ENCODE measurements around the gene REPS1.
"Not testable (repeated sequence)": the region's sequence is repeated elsewhere in the genome, so short reads cannot be mapped to it uniquely, and the experiment has no call there.

The REPS1 gene, protein sequence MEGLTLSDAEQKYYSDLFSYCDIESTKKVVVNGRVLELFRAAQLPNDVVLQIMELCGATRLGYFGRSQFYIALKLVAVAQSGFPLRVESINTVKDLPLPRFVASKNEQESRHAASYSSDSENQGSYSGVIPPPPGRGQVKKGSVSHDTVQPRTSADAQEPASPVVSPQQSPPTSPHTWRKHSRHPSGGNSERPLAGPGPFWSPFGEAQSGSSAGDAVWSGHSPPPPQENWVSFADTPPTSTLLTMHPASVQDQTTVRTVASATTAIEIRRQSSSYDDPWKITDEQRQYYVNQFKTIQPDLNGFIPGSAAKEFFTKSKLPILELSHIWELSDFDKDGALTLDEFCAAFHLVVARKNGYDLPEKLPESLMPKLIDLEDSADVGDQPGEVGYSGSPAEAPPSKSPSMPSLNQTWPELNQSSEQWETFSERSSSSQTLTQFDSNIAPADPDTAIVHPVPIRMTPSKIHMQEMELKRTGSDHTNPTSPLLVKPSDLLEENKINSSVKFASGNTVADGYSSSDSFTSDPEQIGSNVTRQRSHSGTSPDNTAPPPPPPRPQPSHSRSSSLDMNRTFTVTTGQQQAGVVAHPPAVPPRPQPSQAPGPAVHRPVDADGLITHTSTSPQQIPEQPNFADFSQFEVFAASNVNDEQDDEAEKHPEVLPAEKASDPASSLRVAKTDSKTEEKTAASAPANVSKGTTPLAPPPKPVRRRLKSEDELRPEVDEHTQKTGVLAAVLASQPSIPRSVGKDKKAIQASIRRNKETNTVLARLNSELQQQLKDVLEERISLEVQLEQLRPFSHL

DNA sequence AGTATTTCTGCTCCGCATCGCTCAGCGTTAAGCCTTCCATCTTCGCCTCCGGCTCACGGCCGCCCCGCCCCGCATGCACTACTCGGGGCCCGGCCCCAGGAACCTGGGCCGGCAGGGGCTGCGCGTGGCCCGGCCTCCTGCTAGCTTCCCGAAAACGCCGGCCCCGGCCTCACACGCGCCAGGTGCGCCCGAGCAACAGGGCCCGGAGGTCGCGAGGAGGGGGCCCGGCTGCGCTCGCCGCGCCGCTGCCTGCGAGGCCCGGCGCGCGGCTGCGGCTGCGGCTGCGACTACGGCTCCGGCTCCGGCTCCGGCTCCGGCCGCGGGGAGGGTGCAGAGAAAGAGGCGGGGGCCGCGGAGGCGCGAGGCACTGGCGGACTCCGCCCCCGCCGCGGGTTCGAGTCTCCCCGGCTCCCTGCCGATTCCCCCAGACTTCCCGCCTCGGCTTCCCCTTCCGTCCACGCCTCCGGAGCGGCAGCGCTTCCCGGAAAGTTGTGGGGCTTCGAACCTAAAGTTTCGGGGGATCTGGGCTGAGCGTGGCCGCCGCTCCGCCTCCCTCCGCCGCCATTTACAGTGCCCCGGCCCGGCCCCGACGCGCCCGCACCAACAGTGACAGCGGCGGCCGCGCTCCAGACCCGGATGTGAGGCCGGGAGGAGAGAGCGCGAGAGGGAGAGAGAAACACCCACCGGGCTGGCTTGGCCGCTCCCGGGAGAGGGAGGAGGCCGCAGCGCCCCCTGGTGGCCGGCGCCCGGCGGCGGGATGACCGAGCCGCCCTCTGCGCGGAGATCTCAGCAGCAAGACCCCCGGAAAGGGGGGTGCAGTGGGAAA, at the start of gene REPS1:
REPS1 (minus strand) TSS at position 611 of the 826 bp plus-strand sequence; CDS start at position 40, 571 bp downstream.
- DNase-seq (ENCODE audit: low read depth in 2 of 2): peak; percentile 73 to 88

DNA sequence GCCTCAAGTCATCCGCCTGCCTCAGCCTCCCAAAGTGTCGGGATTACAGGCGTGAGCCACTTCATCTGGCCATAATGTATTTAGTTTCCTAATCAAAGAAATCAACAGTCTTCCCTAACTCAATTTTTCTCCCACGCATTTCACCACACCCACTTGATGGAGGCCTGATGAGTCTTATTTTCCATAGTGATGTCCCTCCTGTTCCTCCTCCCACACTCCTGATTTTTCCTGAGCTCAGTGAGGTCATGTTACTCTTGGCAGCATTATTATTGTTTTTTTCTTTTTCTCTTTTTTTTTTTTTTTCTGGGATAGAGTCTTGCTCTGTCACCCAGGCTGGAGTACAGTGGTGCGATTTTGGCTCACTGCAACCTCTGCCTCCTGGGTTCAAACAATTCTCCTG, 49.4 kb upstream of the REPS1 start:
- no peak for DNase-seq (ENCODE audit: low read depth in 2 of 2)

GRCh38 chr6:139030228-139030963, 42.3 kb upstream of the REPS1 start:
- no peak for DNase-seq (ENCODE audit: low read depth in 2 of 2)

DNA sequence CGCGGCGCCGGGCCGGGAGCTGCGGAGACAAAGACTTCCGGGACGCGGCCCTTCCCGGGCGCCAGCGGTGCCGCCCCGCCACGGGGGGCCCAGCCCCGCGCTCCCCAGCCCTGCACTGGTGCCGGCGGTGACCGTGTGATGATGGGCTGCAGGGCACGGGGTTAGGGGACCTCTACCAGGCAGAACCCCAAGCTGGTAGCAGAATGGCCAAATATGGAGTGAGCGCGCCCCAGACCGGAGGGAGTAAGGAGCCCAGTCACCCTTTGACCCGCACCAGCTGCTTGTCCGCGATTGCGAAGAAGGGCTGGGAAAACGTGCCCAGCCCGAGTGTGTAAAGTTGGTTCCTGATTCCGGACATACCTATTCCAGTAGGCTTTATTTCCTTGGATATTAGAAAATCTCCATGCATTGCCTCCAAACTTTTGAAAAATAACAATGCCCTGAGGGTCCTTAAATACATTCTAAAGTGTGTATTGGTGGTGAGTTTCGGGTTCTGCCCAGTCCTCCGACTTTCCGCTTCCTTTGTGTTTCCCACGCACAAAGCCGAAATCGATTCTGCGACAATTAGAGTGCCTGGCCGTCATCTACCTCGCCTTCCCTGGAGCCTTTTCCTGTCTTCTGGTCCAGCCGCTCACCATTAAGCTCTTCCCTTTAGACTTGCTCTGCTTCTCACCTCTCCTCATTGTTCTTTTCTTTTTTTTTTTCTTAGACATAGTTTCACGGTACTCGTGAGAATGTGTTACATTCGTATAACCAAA, 41.6 kb upstream of the REPS1 start:
- no peak for DNase-seq (ENCODE audit: low read depth in 2 of 2)

DNA sequence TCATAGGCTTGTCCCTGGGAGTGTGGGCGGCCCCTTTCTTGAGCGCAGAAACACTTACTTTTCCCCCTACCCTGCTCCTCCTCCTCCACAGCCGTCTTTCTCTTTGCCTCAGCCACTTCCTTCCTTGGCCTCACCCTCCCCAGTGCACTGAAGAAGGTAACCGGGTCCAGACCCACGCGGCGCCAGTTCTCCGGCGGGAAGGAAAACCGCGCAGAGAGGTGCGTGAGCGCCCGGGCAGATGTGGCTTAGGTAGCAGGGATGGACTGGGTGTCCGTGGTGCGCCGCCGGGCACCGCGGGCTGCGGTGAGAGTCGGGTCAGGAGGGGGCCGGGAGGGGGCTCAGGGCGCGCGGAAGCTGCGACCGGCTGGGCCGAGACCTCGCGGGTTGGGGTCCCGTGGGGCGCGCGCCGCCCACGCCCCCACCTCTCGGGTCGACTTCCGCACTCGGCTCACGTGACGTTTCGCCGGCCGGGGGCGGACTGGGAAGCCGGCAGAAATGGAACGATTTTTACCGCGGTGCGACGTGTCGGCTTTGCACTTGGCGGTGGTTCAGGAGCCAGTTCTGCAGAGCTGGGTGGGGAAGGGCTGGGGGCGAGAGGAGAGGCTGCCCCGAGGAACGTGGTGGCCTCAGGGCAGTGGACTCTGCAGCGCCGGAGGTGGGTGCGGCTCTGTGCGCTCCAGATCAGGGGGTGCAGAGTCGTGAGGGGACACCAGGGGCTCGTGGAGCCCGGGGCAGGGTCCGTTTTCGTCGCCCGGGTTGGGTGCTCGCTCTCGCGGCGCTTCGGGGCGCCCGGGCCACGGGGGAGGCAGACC, 40.8 kb upstream of the REPS1 start, which contains the start of gene ABRACL:
ABRACL (plus strand) TSS at position 88 of the 812 bp plus-strand sequence. CDS start 5,416 bp downstream, outside the sequence.
- DNase-seq (ENCODE audit: low read depth in 2 of 2): peak; percentile 37 to 64

DNA sequence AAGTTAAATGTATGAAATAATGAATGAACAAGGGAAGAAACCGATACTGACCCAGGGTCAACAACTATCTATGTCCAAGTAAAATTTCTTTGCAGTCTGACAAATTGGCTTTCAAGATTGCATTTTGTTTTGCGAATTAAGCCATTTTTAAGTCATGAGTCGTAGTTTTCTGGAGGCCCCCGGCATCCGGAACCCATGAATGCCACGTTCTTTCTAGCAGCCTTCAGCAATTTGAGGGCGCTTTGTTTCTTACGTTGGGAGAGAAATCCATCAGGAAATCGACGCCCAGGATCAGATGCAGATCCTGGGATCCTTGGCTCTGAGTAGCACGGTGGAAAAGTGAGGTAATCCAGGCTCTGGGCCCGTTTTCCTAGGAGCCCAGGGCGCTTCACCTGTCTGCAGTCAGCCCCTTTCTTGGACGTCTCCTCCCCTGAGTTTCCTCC, 40.2 kb upstream of the REPS1 start:
- DNase-seq (ENCODE audit: low read depth in 2 of 2): no peak

DNA sequence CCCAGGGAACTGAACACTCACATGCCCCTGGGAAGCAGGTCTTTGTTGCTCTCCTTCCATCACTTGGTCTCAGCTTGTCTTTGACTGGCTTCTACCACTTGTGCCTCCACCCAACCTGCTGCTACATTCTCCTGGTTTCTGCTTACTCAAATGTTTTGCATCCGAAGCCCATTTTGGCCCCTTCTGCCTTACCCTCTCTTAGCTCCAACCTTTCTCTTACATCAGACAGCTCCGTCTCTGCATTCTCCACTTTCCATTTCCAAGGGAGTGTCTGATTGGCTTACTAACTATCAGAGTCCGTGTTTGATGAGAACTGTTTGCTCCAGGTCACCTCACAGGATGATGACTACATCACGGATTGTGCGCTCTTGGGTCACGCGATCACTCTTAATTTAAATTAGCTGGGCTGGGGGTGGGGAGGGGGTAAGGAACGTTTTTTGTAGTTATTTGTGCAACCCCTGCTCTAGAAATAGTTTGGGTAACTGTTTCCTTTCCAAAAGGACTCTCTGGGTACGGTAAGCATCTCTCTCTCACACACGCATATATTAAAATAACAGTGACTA, 39.6 kb upstream of the REPS1 start:
- DNase-seq (ENCODE audit: low read depth in 2 of 2): peak in 1 of 2 donors; percentile 9

DNA sequence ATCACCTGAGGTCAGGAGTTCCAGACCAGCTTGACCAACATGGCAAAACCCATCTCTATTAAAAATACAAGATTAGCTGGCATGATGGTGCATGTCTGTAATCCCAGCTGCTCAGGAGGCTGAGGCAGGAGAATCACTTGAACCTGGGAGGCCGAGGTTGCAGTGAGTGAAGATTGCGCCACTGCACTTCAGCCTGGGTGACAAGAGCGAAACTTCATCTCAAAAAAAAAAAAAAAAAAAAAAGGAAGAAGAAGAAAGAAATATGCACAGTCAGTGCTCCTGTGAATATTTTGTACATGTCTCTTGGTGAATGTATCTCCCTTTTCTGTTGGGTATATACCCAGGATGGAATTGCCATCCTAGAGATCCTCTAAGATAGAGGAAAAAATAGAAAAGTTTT, 37.4 kb upstream of the REPS1 start:
- DNase-seq (ENCODE audit: low read depth in 2 of 2): not testable (repeated sequence)

GRCh38 chr6:139020689-139021088, 32.6 kb upstream of the REPS1 start:
- DNase-seq (ENCODE audit: low read depth in 2 of 2): no peak

- no peak for DNase-seq (ENCODE audit: low read depth in 2 of 2)
These were observed 31.7 kb upstream of the REPS1 start for GRCh38 chr6:139019722-139020121.

GRCh38 chr6:139017227-139017626, 29.2 kb upstream of the REPS1 start:
- DNase-seq (ENCODE audit: low read depth in 2 of 2): no peak

DNA sequence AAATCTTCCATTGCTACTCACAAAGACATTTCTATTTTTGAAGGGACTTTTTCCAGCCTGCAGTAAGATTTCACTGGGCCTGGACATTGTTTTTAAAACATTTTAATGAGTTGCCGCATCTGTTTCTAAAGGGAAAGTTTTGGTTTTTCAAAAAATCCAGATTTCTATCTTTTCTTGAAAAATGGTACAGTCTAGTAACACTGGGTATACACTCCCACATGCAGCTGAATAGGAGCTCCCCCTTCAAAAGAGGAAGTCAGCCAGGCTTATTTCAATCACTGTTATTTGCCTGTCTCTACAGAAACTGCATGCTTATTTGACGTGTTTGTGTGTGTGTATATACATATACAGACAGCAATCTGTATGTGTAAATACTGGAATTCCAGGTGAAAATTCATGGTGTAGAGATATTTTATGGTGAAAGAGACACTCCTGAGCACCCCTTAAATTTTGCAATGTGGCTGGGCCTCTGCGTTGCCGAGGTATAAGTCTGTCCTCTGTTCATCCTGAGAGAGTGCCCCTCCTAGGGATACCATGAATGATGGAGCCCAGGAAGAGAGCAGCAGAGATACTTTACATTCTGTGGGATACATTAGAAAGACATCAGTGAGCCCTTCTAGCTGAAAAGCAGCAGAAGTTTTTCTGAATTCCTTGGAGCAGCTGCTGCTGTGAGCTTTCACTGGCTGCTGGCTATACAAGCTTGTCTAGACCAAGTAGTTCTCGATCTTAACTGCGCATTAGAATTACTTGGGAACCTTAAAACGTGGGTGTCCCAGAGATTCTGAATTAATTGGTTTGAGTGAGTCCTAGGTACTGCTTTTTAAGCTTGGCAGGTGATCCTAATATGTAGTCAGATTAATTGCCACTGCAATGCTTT, 28.5 kb upstream of the REPS1 start:
- no peak for DNase-seq (ENCODE audit: low read depth in 2 of 2)

GRCh38 chr6:139014945-139015344, 26.9 kb upstream of the REPS1 start:
- no peak for DNase-seq (ENCODE audit: low read depth in 2 of 2)

GRCh38 chr6:139013185-139013800, 25.2 kb upstream of the REPS1 start:
- DNase-seq (ENCODE audit: low read depth in 2 of 2): no peak

- DNase-seq (ENCODE audit: low read depth in 2 of 2): no peak
These were observed 23.9 kb upstream of the REPS1 start for GRCh38 chr6:139011980-139012379.

DNA sequence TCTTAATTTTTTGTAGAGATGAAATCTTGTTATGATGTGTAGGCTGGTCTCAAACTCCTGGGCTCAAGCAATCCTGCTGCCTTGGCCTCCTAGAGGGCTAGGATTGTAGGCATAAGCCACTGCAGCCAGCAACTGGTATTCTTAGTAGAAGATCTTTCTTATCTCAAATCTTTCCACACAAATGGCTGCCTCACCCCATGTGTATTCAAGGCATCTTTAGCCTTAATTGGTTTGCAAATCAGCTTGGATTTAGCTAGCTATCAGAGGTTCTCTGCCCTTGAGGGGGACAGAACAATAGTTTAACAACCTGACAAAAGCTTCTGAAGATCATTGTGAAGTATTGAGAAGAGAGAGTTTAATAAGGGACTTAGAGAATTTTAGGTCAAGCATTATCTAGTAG, 22.6 kb upstream of the REPS1 start:
- no peak for DNase-seq (ENCODE audit: low read depth in 2 of 2)

GRCh38 chr6:139008117-139008516, 20.1 kb upstream of the REPS1 start:
- no peak for DNase-seq (ENCODE audit: low read depth in 2 of 2)

- no peak for DNase-seq (ENCODE audit: low read depth in 2 of 2)
These were observed 19.4 kb upstream of the REPS1 start for GRCh38 chr6:139007428-139007827.

All from stimulated activated CD4-positive, alpha-beta T cell treated with anti-CD3 and anti-CD28 coated beads, Interleukin-1b, Interleukin-23, amount 100 ng/mL, for 1 hour (primary cell).